Esophagus squamous epithelium (tissue), 5 donors: ENCODE measurements around the gene RAB44. TPM values are rescaled to one million over a fixed set of nuclear protein-coding genes. Genes with fewer than 3 reads are reported as not detected.

ENCODE experiments used
- DNase-seq: peaks from one replicate; lab custom pipeline; 2025; lab: John Stamatoyannopoulos, UW
- H3K27ac ChIP-seq, 4 donors: fragments of 200-600 bp; sonication (generic); one replicate each; pipeline ENCODE4 v1.5.1; 2016 to 2019; ENCODE audit warnings: mild to moderate bottlenecking in 1 of 4
- H3K27me3 ChIP-seq, 4 donors: fragments of 200-600 bp; sonication (generic); 1 replicate in 3 of 4; 2 replicates in 1 of 4; pipeline versions ENCODE4 v1.5.1 to v1.6.0; 2017 to 2021; ENCODE audit warnings: antibody characterized with exemption in 1 of 4
- H3K36me3 ChIP-seq, 3 donors: fragments of 200-600 bp; sonication (generic); one replicate each; pipeline ENCODE4 v1.5.1; 2016 to 2019
- H3K4me1 ChIP-seq, 3 donors: fragments of 200-600 bp; sonication (generic); one replicate each; pipeline ENCODE4 v1.5.1; 2017 to 2019
- H3K4me3 ChIP-seq, 4 donors: fragments of 200-600 bp; sonication (generic); 1 replicate in 3 of 4; 2 replicates in 1 of 4; pipeline ENCODE4 v1.5.1; 2016 to 2019; ENCODE audit warnings: mild to moderate bottlenecking in 2 of 4, moderate library complexity in 1 of 4
- H3K9me3 ChIP-seq, 3 donors: fragments of 200-600 bp; sonication (generic); one replicate each; pipeline ENCODE4 v1.5.1; 2016 to 2019
- POLR2A ChIP-seq, 4 donors: fragments of 450-650 bp; IDR thresholded peaks; one replicate each; pipeline ENCODE4 v1.6.1; 2017; ENCODE audit warnings: antibody characterized with exemption in 4 of 4, mild to moderate bottlenecking in 4 of 4, moderate library complexity in 3 of 4
- WGBS, 2 donors: methylation state at CpG; one replicate each; pipeline ENCODE4 v1.1.5; 2018; 5-methylcytosine and 5-hydroxymethylcytosine counted together
- intact Hi-C: fragments of 100-400 bp; cut with DNase I; formaldehyde crosslinking; loops from one replicate; pipeline ENCODE4 v1.15.0; 2022
- total RNA-seq, 4 donors: library from RNA; depleted of rRNA; stranded (reverse); fragments of >200 nt; gene quantifications; one replicate each; pipeline ENCODE4 v1.1.0, GENCODE V29; 2016
- TF ChIP-seq, protein P1 (sequence below), 6 experiments: fragments of 450-650 bp in 4 of 6; fragments of 200-600 bp in 2 of 6; sonication (generic) in 2 of 6; IDR thresholded peaks; one replicate each; pipeline ENCODE4 v1.5.1; 2016 to 2019; ENCODE audit warnings: antibody characterized with exemption in 6 of 6, mild to moderate bottlenecking in 4 of 6, moderate library complexity in 4 of 6
- donor health status: DM: yes; HTN: yes; CAD: no.

The RAB44 gene
- total RNA-seq, 4 donors from 2014 or later = 0.11 to 0.76 (median 0.18) TPM; not detected in 1

DNA sequence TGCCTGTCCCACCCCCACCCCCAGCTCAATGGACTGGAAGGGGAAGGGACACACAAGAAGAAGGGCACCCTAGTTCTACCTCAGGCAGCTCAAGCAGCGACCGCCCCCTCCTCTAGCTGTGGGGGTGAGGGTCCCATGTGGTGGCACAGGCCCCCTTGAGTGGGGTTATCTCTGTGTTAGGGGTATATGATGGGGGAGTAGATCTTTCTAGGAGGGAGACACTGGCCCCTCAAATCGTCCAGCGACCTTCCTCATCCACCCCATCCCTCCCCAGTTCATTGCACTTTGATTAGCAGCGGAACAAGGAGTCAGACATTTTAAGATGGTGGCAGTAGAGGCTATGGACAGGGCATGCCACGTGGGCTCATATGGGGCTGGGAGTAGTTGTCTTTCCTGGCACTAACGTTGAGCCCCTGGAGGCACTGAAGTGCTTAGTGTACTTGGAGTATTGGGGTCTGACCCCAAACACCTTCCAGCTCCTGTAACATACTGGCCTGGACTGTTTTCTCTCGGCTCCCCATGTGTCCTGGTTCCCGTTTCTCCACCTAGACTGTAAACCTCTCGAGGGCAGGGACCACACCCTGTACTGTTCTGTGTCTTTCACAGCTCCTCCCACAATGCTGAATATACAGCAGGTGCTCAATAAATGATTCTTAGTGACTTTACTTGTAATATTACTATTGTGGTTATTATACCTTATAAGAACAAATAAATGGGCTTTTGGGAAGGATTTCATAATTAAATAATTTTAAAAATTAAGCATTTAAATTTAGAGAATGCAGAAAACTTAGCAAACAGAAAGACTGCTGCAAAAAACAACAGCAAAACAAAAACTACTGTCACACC, 10.7 kb upstream of the RAB44 start:
- Histone ChIP-seq H3K27me3 (no peaks in the 10 kb centered on the region), H3K4me3 (no peak overlapping the region), H3K4me1 (peaks cover 15 to 55% (median 37%) of the 10 kb centered on the region in 3 donors), H3K27ac (peak overlapping the region in 2 of 4 donors; percentile 28 to 31), H3K36me3 (peaks cover 33 to 55% (median 44%) of the 10 kb centered on the region in 3 donors), H3K9me3 (no peaks in the 10 kb centered on the region)
- WGBS, 2 donors = 78 to 86% methylated on average over 7 to 8 of the region's 10 CpGs
- TF ChIP-seq POLR2A (IDR thresholded peaks at IDR 0.05) = no peak
- TF ChIP-seq, protein P1, sequence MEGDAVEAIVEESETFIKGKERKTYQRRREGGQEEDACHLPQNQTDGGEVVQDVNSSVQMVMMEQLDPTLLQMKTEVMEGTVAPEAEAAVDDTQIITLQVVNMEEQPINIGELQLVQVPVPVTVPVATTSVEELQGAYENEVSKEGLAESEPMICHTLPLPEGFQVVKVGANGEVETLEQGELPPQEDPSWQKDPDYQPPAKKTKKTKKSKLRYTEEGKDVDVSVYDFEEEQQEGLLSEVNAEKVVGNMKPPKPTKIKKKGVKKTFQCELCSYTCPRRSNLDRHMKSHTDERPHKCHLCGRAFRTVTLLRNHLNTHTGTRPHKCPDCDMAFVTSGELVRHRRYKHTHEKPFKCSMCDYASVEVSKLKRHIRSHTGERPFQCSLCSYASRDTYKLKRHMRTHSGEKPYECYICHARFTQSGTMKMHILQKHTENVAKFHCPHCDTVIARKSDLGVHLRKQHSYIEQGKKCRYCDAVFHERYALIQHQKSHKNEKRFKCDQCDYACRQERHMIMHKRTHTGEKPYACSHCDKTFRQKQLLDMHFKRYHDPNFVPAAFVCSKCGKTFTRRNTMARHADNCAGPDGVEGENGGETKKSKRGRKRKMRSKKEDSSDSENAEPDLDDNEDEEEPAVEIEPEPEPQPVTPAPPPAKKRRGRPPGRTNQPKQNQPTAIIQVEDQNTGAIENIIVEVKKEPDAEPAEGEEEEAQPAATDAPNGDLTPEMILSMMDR (IDR thresholded peaks at IDR 0.05) = no peak
- intact Hi-C loops = no loop called here
- no peak for DNase-seq

DNA sequence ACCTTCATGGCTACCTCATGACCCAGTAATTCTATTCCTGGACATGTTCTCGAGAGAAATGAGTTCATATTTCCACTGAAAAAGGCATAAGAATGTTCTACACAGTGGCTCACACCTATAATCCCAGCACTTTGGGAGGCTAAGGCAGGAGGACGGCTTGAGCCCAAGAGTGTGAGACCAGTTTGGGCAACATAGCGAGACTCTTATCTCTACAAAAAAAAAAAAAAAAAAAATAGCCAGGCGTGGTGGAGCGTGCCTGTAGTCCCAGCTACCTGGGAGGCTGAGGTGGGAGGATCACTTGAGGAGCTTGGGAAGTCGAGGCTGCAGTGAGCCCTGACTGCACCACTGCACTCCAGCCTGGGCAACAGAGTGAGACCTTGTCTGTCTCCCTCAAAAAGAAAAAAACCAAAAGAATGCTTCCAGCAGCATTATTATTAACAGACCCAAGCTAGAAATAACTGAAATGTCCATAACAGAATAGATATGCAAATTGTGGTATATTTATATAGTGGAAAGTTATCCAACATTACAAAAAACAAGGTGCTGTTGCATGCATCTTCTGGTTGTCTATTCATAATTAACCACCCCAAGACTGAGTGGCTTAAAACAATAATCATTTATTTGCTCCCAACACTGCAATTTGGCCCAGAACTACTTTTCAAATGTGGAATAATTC, 9.4 kb upstream of the RAB44 start:
- peaks cover 16 to 55% (median 31%) of the 10 kb centered on the region in 3 donors for H3K4me1 ChIP-seq
- H3K4me3 ChIP-seq = no peak overlapping the region
- H3K27ac ChIP-seq = no peak overlapping the region
- intact Hi-C loops = no loop called here
- peaks cover 33 to 48% (median 43%) of the 10 kb centered on the region in 3 donors for H3K36me3 ChIP-seq
- DNase-seq = no peak
- H3K9me3 ChIP-seq = no peaks in the 10 kb centered on the region
- TF ChIP-seq, protein P1 (IDR thresholded peaks at IDR 0.05) = no peak
- TF ChIP-seq POLR2A (IDR thresholded peaks at IDR 0.05) = no peak
- H3K27me3 ChIP-seq = no peaks in the 10 kb centered on the region
- WGBS, 2 donors = 82 to 84% methylated on average over 6 of the region's 6 CpGs

DNA sequence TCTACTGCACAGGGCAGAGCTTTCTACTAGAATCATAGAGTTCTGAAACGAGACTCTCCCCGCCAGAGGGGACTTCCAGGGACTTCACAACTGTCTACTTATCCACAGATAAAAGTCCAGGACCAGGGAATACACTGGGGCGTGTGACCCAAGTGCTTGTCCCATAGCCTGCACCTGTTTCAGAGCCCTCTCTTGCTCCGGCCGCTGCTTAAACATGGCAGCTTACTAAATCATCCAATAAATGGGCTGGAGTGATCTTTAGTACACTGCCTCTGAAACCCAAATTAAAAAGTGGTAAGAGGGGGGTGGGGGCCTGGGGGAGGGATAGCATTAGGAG, 8.9 kb upstream of the RAB44 start:
- H3K27me3 ChIP-seq = no peaks in the 10 kb centered on the region
- H3K27ac ChIP-seq = no peak overlapping the region
- no peak overlapping the region for H3K4me3 ChIP-seq
- intact Hi-C loops = no loop called here
- WGBS, 2 donors = 75 to 88% methylated on average over 5 of the region's 5 CpGs
- H3K9me3 ChIP-seq = no peaks in the 10 kb centered on the region
- H3K36me3 ChIP-seq = peaks cover 33 to 43% (median 38%) of the 10 kb centered on the region in 3 donors
- H3K4me1 ChIP-seq = peaks cover 12 to 53% (median 26%) of the 10 kb centered on the region in 3 donors
- no peak for DNase-seq
- no peak for TF ChIP-seq POLR2A (IDR thresholded peaks at IDR 0.05)
- TF ChIP-seq, protein P1 (IDR thresholded peaks at IDR 0.05) = no peak

DNA sequence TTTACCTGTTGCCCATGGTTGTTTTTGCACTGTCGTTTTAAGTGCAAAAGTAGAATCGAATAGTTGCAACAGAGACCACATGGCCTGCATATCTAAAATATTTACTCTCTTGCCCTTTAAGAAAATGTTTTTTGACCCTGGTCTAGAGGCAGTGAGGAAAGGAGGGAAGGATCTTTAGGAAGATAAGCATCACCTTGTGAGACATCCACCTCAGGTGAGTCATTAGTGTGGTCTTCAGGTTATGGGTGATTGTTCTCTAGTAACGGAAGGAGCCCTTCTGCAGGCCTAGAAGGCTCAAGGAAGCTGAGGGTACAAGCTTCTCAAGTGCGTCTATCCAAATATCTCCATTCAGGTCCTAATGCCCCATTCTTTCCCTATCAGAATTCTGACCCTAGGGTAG, 6.6 kb upstream of the RAB44 start:
- TF ChIP-seq, protein P1 (IDR thresholded peaks at IDR 0.05) = no peak
- TF ChIP-seq POLR2A (IDR thresholded peaks at IDR 0.05) = no peak
- Histone ChIP-seq H3K27ac (no peak overlapping the region), H3K4me3 (no peak overlapping the region), H3K27me3 (no peaks in the 10 kb centered on the region), H3K4me1 (peaks cover 12 to 34% (median 12%) of the 10 kb centered on the region in 3 donors), H3K9me3 (no peaks in the 10 kb centered on the region), H3K36me3 (peaks cover 11 to 20% (median 15%) of the 10 kb centered on the region in 3 donors)
- DNase-seq = no peak
- WGBS, 2 donors = 86 to 96% methylated on average over 4 of the region's 4 CpGs
- intact Hi-C loops = no loop called here

DNA sequence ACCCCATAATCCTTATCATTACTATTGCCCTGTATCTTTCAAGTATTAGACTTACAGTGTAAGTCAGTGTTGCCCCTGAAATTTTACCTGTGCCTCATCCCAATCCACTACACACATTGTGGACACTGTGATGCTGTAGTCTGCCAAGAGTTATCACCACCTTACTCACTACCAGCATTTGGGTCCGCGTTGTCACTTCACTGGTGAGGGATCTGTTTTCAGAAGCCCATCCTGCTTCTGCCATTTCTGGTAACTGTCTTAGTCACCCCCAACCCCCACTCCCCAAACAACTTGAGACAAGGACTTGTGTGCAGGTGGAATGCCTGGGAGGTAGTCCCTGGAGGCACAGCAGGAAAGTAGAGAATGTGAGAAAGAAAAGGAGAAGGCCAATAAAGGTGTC, 6.0 kb upstream of the RAB44 start:
- no peak for DNase-seq
- Histone ChIP-seq H3K27ac (peak overlapping the region in 3 of 4 donors; percentile 12 to 64 (median 64)), H3K9me3 (no peaks in the 10 kb centered on the region), H3K27me3 (no peaks in the 10 kb centered on the region), H3K36me3 (peaks cover 5 to 14% (median 9%) of the 10 kb centered on the region in 3 donors), H3K4me3 (no peak overlapping the region), H3K4me1 (peaks cover 12 to 28% (median 12%) of the 10 kb centered on the region in 3 donors)
- 86 to 94% methylated on average over 2 of the region's 2 CpGs for WGBS, 2 donors
- intact Hi-C loops = no loop called here
- TF ChIP-seq POLR2A (IDR thresholded peaks at IDR 0.05) = no peak
- TF ChIP-seq, protein P1 (IDR thresholded peaks at IDR 0.05) = no peak
